Neural progenitor cell (in vitro differentiated cells): ENCODE measurements around the gene RBMS1. TPM values are rescaled to one million over a fixed set of nuclear protein-coding genes. Genes with fewer than 3 reads are reported as not detected.

Experiments used
- DNase-seq: peaks from one replicate; pipeline ENCODE4 v3.0.0-alpha.2; 2016; ENCODE audit warnings: low spot score
- H2AFZ ChIP-seq: fragments of 200-600 bp; sonication (generic); replicated peaks from 2 replicates; pipeline ENCODE4 v1.6.1; 2016; ENCODE audit warnings: antibody characterized with exemption
- H3F3A ChIP-seq: fragments of 200-600 bp; sonication (generic); 2 replicates; pipeline ENCODE4 v1.6.1; 2016; ENCODE audit warnings: antibody characterized with exemption, low read depth
- H3K27ac ChIP-seq: fragments of 200-600 bp; sonication (generic); 2 replicates; pipeline ENCODE4 v1.5.1; 2016; ENCODE audit warnings: mild to moderate bottlenecking
- H3K27me3 ChIP-seq: fragments of 200-600 bp; sonication (generic); 2 replicates; pipeline ENCODE4 v1.6.1; 2016; ENCODE audit warnings: mild to moderate bottlenecking, moderate library complexity
- H3K36me3 ChIP-seq: fragments of 200-600 bp; sonication (generic); 2 replicates; pipeline ENCODE4 v1.5.1; 2016
- H3K4me1 ChIP-seq: fragments of 200-600 bp; sonication (generic); 2 replicates; pipeline ENCODE4 v1.6.1; 2016; ENCODE audit warnings: mixed run types
- H3K4me2 ChIP-seq: fragments of 200-600 bp; sonication (generic); 2 replicates; pipeline ENCODE4 v1.6.1; 2016
- H3K4me3 ChIP-seq: fragments of 200-600 bp; sonication (generic); 2 replicates; pipeline ENCODE4 v1.5.1; 2016
- H3K79me2 ChIP-seq: fragments of 200-600 bp; sonication (generic); 2 replicates; pipeline ENCODE4 v1.6.1; 2016; ENCODE audit warnings: low read depth
- H3K9ac ChIP-seq: fragments of 200-600 bp; sonication (generic); 2 replicates; pipeline ENCODE4 v1.6.1; 2016
- H3K9me3 ChIP-seq: fragments of 200-600 bp; sonication (generic); 2 replicates; pipeline ENCODE4 v1.5.1; 2016; ENCODE audit warnings: low read depth
- H4K20me1 ChIP-seq: fragments of 200-600 bp; sonication (generic); 2 replicates; pipeline ENCODE4 v1.6.1; 2016; ENCODE audit warnings: low read depth
- H3K27ac Mint-ChIP-seq: 3 replicates; pipeline ENCODE4 v1.8.0; 2021; ENCODE audit warnings: mixed read lengths
- H3K27me3 Mint-ChIP-seq: 2 replicates; pipeline ENCODE4 v1.8.0; 2022; ENCODE audit warnings: low read depth, mild to moderate bottlenecking, inconsistent platforms, moderate library complexity, mixed read lengths; ENCODE audit not compliant: insufficient read depth
- H3K36me3 Mint-ChIP-seq: 3 replicates; pipeline ENCODE4 v1.8.0; 2021; ENCODE audit warnings: mixed read lengths
- H3K4me1 Mint-ChIP-seq: 3 replicates; pipeline ENCODE4 v1.8.0; 2021; ENCODE audit warnings: mixed read lengths
- H3K4me3 Mint-ChIP-seq: 3 replicates; pipeline ENCODE4 v1.8.0; 2021; ENCODE audit warnings: mild to moderate bottlenecking, moderate library complexity, mixed read lengths
- H3K9me3 Mint-ChIP-seq: 3 replicates; pipeline ENCODE4 v1.8.0; 2020; ENCODE audit warnings: mixed read lengths
- EZH2 ChIP-seq: fragments of 200-600 bp; sonication (generic); IDR thresholded peaks from 2 replicates; pipeline ENCODE4 v1.6.1; 2017; ENCODE audit warnings: antibody characterized with exemption, mild to moderate bottlenecking, moderate library complexity
- EZH2phosphoT487 ChIP-seq: fragments of 200-600 bp; sonication (generic); IDR thresholded peaks from 2 replicates; pipeline ENCODE4 v1.6.1; 2017; ENCODE audit warnings: antibody characterized with exemption
- total RNA-seq: library from RNA; depleted of rRNA; stranded (reverse); fragments of >200 nt; gene quantifications from 2 replicates; pipeline ENCODE4 v1.2.3, GENCODE V29; 2015; ENCODE audit warnings: low replicate concordance
- TF ChIP-seq, protein P1 (sequence below): fragments of 200-600 bp; sonication (generic); IDR thresholded peaks from 2 replicates; pipeline ENCODE4 v1.5.1; 2017; ENCODE audit warnings: antibody characterized with exemption, mild to moderate bottlenecking

RBMS1 gene
- total RNA-seq, 1 donor from 2014 or later = 101 TPM

GRCh38 chr2:160321006-160321405, 172.6 kb downstream of the RBMS1 start:
- Histone ChIP-seq H3K27ac (no peak overlapping the region), H3K9ac (no peak overlapping the region), H3K79me2 (peaks cover 53% of the 10 kb centered on the region), H3F3A (peaks cover 32% of the 10 kb centered on the region), H3K9me3 (no peaks in the 10 kb centered on the region), H3K4me3 (no peak overlapping the region), H3K27me3 (no peaks in the 10 kb centered on the region), H4K20me1 (peaks cover 43% of the 10 kb centered on the region), H3K36me3 (no peaks in the 10 kb centered on the region), H3K4me2 (no peak overlapping the region), H2AFZ (no peak overlapping the region), H3K4me1 (peaks cover 44% of the 10 kb centered on the region)
- Mint-ChIP-seq H3K27ac (no peak overlapping the region), H3K27me3 (no peaks in the 10 kb centered on the region), H3K4me1 (peaks cover 21% of the 10 kb centered on the region), H3K9me3 (no peaks in the 10 kb centered on the region), H3K4me3 (no peak overlapping the region), H3K36me3 (peaks cover 2% of the 10 kb centered on the region)
- TF ChIP-seq, protein P1, sequence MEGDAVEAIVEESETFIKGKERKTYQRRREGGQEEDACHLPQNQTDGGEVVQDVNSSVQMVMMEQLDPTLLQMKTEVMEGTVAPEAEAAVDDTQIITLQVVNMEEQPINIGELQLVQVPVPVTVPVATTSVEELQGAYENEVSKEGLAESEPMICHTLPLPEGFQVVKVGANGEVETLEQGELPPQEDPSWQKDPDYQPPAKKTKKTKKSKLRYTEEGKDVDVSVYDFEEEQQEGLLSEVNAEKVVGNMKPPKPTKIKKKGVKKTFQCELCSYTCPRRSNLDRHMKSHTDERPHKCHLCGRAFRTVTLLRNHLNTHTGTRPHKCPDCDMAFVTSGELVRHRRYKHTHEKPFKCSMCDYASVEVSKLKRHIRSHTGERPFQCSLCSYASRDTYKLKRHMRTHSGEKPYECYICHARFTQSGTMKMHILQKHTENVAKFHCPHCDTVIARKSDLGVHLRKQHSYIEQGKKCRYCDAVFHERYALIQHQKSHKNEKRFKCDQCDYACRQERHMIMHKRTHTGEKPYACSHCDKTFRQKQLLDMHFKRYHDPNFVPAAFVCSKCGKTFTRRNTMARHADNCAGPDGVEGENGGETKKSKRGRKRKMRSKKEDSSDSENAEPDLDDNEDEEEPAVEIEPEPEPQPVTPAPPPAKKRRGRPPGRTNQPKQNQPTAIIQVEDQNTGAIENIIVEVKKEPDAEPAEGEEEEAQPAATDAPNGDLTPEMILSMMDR = no peak
- TF ChIP-seq EZH2 (no peak), EZH2phosphoT487 (no peak)
- no peak for DNase-seq

GRCh38 chr2:160319700-160320099, 173.9 kb downstream of the RBMS1 start:
- no peak overlapping the region for H3K4me3 Mint-ChIP-seq
- no peak for DNase-seq
- H3K4me2 ChIP-seq = no peak overlapping the region
- peaks cover 34% of the 10 kb centered on the region for H4K20me1 ChIP-seq
- H3K36me3 Mint-ChIP-seq = peaks cover 3% of the 10 kb centered on the region
- no peak overlapping the region for H3K27ac ChIP-seq
- H3K9me3 ChIP-seq = no peaks in the 10 kb centered on the region
- no peaks in the 10 kb centered on the region for H3K9me3 Mint-ChIP-seq
- H3K36me3 ChIP-seq = no peaks in the 10 kb centered on the region
- H3K27me3 Mint-ChIP-seq = no peaks in the 10 kb centered on the region
- no peak overlapping the region for H2AFZ ChIP-seq
- peaks cover 52% of the 10 kb centered on the region for H3K79me2 ChIP-seq
- peaks cover 26% of the 10 kb centered on the region for H3F3A ChIP-seq
- H3K4me1 ChIP-seq = peaks cover 43% of the 10 kb centered on the region
- H3K4me3 ChIP-seq = no peak overlapping the region
- H3K9ac ChIP-seq = no peak overlapping the region
- no peak overlapping the region for H3K27ac Mint-ChIP-seq
- H3K27me3 ChIP-seq = no peaks in the 10 kb centered on the region
- peaks cover 19% of the 10 kb centered on the region for H3K4me1 Mint-ChIP-seq
- TF ChIP-seq EZH2 = no peak
- TF ChIP-seq, protein P1 = no peak
- no peak for TF ChIP-seq EZH2phosphoT487

GRCh38 chr2:160318218-160318617, 175.4 kb downstream of the RBMS1 start:
- no peaks in the 10 kb centered on the region for H3K9me3 ChIP-seq
- no peak overlapping the region for H2AFZ ChIP-seq
- H3K27me3 Mint-ChIP-seq = no peaks in the 10 kb centered on the region
- no peak for DNase-seq
- peaks cover 19% of the 10 kb centered on the region for H3K4me1 Mint-ChIP-seq
- no peaks in the 10 kb centered on the region for H3K9me3 Mint-ChIP-seq
- no peak overlapping the region for H3K27ac ChIP-seq
- H4K20me1 ChIP-seq = peaks cover 29% of the 10 kb centered on the region
- peaks cover 26% of the 10 kb centered on the region for H3F3A ChIP-seq
- no peak overlapping the region for H3K4me3 Mint-ChIP-seq
- no peaks in the 10 kb centered on the region for H3K27me3 ChIP-seq
- peaks cover 43% of the 10 kb centered on the region for H3K79me2 ChIP-seq
- H3K4me3 ChIP-seq = no peak overlapping the region
- peaks cover 3% of the 10 kb centered on the region for H3K36me3 Mint-ChIP-seq
- no peak overlapping the region for H3K27ac Mint-ChIP-seq
- H3K36me3 ChIP-seq = no peaks in the 10 kb centered on the region
- H3K9ac ChIP-seq = no peak overlapping the region
- TF ChIP-seq, protein P1 = no peak
- TF ChIP-seq EZH2 (no peak), EZH2phosphoT487 (no peak)
- H3K4me1 ChIP-seq = peaks cover 43% of the 10 kb centered on the region
- H3K4me2 ChIP-seq = peak overlapping the region; percentile 68
